Cardiac muscle cell (in vitro differentiated cells and primary cell): ENCODE measurements around the gene PTGS1. TPM values are rescaled to one million over a fixed set of nuclear protein-coding genes. Genes with fewer than 3 reads are reported as not detected.

Experiments
- DNase-seq, 2 donors: peaks; one replicate each; pipeline versions ENCODE4 v3.0.0 to v3.0.0-alpha.2; 2010 to 2017; ENCODE audit warnings: low read depth in 1 of 2, low spot score in 1 of 2
- H3K27ac ChIP-seq: fragments of 200-600 bp; sonication (generic); 2 replicates; pipeline ENCODE4 v1.5.1; 2016
- H3K27me3 ChIP-seq: fragments of 200-600 bp; sonication (generic); 2 replicates; pipeline ENCODE4 v1.6.0; 2016; ENCODE audit warnings: control low read depth
- H3K36me3 ChIP-seq: fragments of 200-600 bp; sonication (generic); 2 replicates; pipeline ENCODE4 v1.5.1; 2016; ENCODE audit warnings: control low read depth
- H3K4me1 ChIP-seq: fragments of 200-600 bp; sonication (generic); 2 replicates; pipeline ENCODE4 v1.8.1; 2017; ENCODE audit warnings: low read depth, mild to moderate bottlenecking, mixed run types
- H3K4me3 ChIP-seq: fragments of 200-600 bp; sonication (generic); 2 replicates; pipeline ENCODE4 v1.5.1; 2016; ENCODE audit warnings: mild to moderate bottlenecking
- H3K9me3 ChIP-seq: fragments of 200-600 bp; sonication (generic); 2 replicates; pipeline ENCODE4 v1.5.1; 2017; ENCODE audit warnings: low read depth, mild to moderate bottlenecking, control low read depth
- polyA plus RNA-seq: library from polyadenylated mRNA; unstranded; fragments of >200 nt; fragmentation: Nextera tagmentation; extraction: Ambion mirVana; gene quantifications from 2 replicates; pipeline ENCODE4 v1.2.1, GENCODE V29; 2016
- total RNA-seq: library from RNA; depleted of rRNA; stranded (reverse); fragments of >200 nt; gene quantifications from 2 replicates; pipeline ENCODE4 v1.2.3, GENCODE V29; 2016
- TF ChIP-seq, protein P1 (sequence below): IDR thresholded peaks from 2 replicates; pipeline ENCODE4 v1.5.1; 2012; ENCODE audit warnings: low read depth, mild to moderate bottlenecking, low read length

PTGS1 gene
- total and polyA plus RNA-seq, 2 experiments from 2014 or later = 1.2 TPM; not detected in 1

DNA sequence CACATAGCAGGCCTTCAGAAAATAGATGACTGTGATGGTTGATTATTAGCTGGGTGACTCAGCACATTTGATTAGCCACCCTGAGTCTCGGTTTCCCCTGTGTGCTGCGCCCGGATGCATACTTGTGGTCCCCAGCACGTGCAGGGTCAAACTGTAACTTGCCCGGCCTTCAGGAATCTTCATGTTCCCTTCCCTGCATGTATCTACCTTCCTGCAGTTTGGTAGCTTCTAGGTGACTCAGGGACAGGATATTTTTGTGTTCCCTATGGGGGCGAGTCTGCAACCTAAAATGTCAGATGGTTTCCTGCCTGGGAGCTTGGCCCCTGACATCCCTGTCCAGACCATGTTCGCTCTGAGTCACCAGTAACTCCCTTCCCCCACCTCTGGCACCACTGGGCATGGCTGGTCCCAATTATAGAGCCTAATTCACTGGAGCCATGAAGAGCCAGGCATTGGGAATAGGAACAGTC, 13.2 kb downstream of the PTGS1 start:
- H3K27ac ChIP-seq = no peak overlapping the region
- TF ChIP-seq, protein P1, sequence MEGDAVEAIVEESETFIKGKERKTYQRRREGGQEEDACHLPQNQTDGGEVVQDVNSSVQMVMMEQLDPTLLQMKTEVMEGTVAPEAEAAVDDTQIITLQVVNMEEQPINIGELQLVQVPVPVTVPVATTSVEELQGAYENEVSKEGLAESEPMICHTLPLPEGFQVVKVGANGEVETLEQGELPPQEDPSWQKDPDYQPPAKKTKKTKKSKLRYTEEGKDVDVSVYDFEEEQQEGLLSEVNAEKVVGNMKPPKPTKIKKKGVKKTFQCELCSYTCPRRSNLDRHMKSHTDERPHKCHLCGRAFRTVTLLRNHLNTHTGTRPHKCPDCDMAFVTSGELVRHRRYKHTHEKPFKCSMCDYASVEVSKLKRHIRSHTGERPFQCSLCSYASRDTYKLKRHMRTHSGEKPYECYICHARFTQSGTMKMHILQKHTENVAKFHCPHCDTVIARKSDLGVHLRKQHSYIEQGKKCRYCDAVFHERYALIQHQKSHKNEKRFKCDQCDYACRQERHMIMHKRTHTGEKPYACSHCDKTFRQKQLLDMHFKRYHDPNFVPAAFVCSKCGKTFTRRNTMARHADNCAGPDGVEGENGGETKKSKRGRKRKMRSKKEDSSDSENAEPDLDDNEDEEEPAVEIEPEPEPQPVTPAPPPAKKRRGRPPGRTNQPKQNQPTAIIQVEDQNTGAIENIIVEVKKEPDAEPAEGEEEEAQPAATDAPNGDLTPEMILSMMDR = no peak

DNA sequence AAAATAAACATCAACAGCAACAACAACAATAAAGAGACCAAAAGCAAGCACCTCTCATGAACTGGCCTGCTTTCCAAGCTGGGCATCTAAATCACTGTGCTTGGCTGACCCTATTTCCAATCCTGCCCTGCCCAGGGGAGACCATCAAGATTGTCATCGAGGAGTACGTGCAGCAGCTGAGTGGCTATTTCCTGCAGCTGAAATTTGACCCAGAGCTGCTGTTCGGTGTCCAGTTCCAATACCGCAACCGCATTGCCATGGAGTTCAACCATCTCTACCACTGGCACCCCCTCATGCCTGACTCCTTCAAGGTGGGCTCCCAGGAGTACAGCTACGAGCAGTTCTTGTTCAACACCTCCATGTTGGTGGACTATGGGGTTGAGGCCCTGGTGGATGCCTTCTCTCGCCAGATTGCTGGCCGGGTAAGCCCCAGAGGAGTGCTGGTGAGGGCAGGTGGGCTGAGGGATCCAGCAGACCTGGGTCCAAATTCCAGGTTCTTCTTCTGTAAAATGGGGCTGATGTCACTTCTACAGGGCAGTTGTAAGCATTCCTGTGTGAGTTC, 15.6 kb downstream of the PTGS1 start:
- Histone ChIP-seq H3K4me1 (no peaks in the 10 kb centered on the region), H3K4me3 (no peak overlapping the region), H3K36me3 (no peaks in the 10 kb centered on the region), H3K9me3 (no peaks in the 10 kb centered on the region), H3K27me3 (no peaks in the 10 kb centered on the region), H3K27ac (no peak overlapping the region)
- no peak for DNase-seq
- TF ChIP-seq, protein P1 = no peak

More for the DNA sequence above, 13.2 kb downstream of the PTGS1 start:
- no peaks in the 10 kb centered on the region for H3K4me1 ChIP-seq
- no peaks in the 10 kb centered on the region for H3K36me3 ChIP-seq
- H3K27me3 ChIP-seq = no peaks in the 10 kb centered on the region
- DNase-seq = peak in 1 of 2 donors; percentile 54
- H3K9me3 ChIP-seq = no peaks in the 10 kb centered on the region
- no peak overlapping the region for H3K4me3 ChIP-seq

DNA sequence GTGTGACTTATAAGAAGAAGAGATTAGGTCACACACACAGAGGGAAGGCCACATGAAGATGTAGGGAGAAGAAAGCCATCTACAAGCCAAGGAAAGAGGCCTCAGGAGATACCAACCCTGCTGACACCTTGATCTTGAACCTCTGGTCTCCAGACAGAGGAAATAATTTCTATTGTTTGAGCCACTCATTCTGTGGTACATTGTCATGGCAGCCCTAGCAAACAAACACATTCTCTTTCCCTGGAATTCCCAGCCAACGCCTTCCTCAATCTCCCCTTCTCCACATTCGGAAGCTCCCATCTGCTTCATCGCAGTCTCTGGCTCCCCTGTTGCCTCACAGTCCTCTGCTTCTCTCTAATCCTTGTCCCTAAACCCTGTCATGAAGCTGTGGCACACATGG, 16.7 kb downstream of the PTGS1 start:
- TF ChIP-seq, protein P1 = no peak
- Histone ChIP-seq H3K4me1 (no peaks in the 10 kb centered on the region), H3K4me3 (no peak overlapping the region), H3K9me3 (no peaks in the 10 kb centered on the region), H3K27ac (no peak overlapping the region), H3K36me3 (no peaks in the 10 kb centered on the region), H3K27me3 (no peaks in the 10 kb centered on the region)
- no peak for DNase-seq

DNA sequence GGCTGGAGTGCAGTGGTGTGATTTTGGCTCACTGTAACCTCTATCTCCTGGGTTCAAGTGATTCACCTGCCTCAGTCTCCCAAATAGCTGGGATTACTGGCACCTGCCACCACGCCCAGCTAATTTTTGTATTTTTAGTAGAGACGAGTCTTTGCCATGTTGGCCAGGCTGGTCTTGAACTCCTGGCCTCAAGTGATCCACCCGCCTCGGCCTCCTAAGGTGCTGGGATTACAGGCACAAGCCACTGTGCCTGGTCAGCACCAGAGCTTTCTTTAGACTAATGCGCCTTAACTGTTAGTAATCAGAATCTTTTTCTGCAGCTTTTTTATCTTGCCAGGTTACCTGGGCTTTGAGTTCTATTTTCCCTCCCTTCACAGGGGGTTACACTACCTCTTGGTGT, 18.4 kb downstream of the PTGS1 start:
- H3K4me3 ChIP-seq = no peak overlapping the region
- TF ChIP-seq, protein P1 = no peak
- no peaks in the 10 kb centered on the region for H3K36me3 ChIP-seq
- H3K27ac ChIP-seq = no peak overlapping the region
- no peaks in the 10 kb centered on the region for H3K9me3 ChIP-seq
- H3K4me1 ChIP-seq = no peaks in the 10 kb centered on the region
- no peaks in the 10 kb centered on the region for H3K27me3 ChIP-seq
- DNase-seq = no peak

DNA sequence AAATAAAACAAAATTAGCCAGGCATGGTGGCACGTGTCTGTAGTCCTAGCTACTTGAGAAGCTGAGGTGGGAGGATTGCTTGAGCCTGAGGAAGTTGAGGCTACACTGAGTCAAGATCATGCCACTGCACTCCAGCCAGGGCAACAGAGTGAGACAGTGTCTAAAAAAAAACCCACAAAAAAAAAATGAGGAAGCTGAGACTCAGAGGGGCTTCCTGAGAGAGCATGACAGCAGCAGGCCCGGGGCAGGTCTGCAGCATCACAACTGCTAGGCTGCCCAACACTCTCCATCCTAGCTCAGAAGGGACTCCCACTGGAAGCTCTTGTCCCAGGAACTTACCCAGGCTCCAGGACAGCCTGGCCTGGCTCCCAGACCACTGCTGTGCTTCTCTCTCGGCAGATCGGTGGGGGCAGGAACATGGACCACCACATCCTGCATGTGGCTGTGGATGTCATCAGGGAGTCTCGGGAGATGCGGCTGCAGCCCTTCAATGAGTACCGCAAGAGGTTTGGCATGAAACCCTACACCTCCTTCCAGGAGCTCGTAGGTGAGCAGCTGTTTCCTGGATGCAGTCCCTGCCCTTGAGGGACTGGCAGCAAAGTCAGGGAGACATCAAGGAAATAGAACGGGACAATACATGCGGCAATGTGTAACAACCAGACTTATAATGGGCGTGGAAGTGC, 19.1 kb downstream of the PTGS1 start:
- Histone ChIP-seq H3K36me3 (no peaks in the 10 kb centered on the region), H3K4me3 (no peak overlapping the region), H3K27me3 (no peaks in the 10 kb centered on the region), H3K9me3 (no peaks in the 10 kb centered on the region), H3K4me1 (no peaks in the 10 kb centered on the region), H3K27ac (no peak overlapping the region)
- TF ChIP-seq, protein P1 = no peak
- DNase-seq = no peak
